Endodermal cell (in vitro differentiated cells): ENCODE data around the gene SUSD2. TPM values are rescaled to one million over a fixed set of nuclear protein-coding genes. Genes with fewer than 3 reads are reported as not detected.

Experiments used
- DNase-seq: peaks from one replicate; pipeline ENCODE4 v3.0.0-alpha.2; 2017
- H3K27ac ChIP-seq: 2 replicates; pipeline ENCODE4 v1.5.1; 2013; ENCODE audit warnings: mild to moderate bottlenecking, low read depth, low read length, moderate library complexity
- H3K27me3 ChIP-seq: 2 replicates; pipeline ENCODE4 v1.6.1; 2013; ENCODE audit warnings: mild to moderate bottlenecking, low read length, moderate library complexity; ENCODE audit not compliant: insufficient read depth, control insufficient read depth, poor library complexity, severe bottlenecking
- H3K36me3 ChIP-seq: 2 replicates; pipeline ENCODE4 v1.7.0; 2013; ENCODE audit warnings: mild to moderate bottlenecking, low read length, moderate library complexity; ENCODE audit not compliant: control insufficient read depth, insufficient read depth
- H3K4me1 ChIP-seq: one replicate; pipeline ENCODE4 v1.7.0; 2013; ENCODE audit warnings: low read length; ENCODE audit not compliant: control insufficient read depth, insufficient read depth
- H3K4me3 ChIP-seq: 2 replicates; pipeline ENCODE4 v1.5.1; 2013; ENCODE audit warnings: mild to moderate bottlenecking, low read length, moderate library complexity
- H3K9ac ChIP-seq: 2 replicates; pipeline ENCODE4 v1.6.1; 2013; ENCODE audit warnings: mild to moderate bottlenecking, low read length, moderate library complexity; ENCODE audit not compliant: poor library complexity, severe bottlenecking; ENCODE audit errors: extremely low read depth
- H3K9me3 ChIP-seq: 2 replicates; pipeline ENCODE4 v1.6.1; 2013; ENCODE audit warnings: mild to moderate bottlenecking, low read length, moderate library complexity; ENCODE audit not compliant: control insufficient read depth
- H3K27ac Mint-ChIP-seq: 2 replicates; pipeline ENCODE4 v1.8.0; 2020; ENCODE audit warnings: mixed read lengths
- H3K27me3 Mint-ChIP-seq: 2 replicates; pipeline ENCODE4 v1.8.0; 2021; ENCODE audit warnings: mild to moderate bottlenecking, mixed read lengths; ENCODE audit not compliant: insufficient read depth
- H3K36me3 Mint-ChIP-seq: 2 replicates; pipeline ENCODE4 v1.8.0; 2020; ENCODE audit warnings: low read depth, mixed read lengths
- H3K4me1 Mint-ChIP-seq: 2 replicates; pipeline ENCODE4 v1.8.0; 2020; ENCODE audit warnings: mixed read lengths
- H3K4me3 Mint-ChIP-seq: 2 replicates; pipeline ENCODE4 v1.8.0; 2020; ENCODE audit warnings: mild to moderate bottlenecking, moderate library complexity, mixed read lengths
- H3K9me3 Mint-ChIP-seq: 2 replicates; pipeline ENCODE4 v1.8.0; 2020; ENCODE audit warnings: mild to moderate bottlenecking, mixed read lengths
- WGBS, 2 experiments: methylation state at CpG; one replicate each; pipeline versions ENCODE4 v1.1.5 to v1.1.7; 2013; ENCODE audit warnings: missing lambda C conversion rate in 2 of 2, mixed read lengths in 1 of 2; ENCODE audit not compliant: insufficient coverage in 1 of 2, insufficient read length in 1 of 2; 5-methylcytosine and 5-hydroxymethylcytosine counted together
- total RNA-seq, 2 donors: library from RNA; stranded (reverse); fragmentation: NEBNext Ultra II Directional in 1 of 2; extraction: Animal tissue kit (Norgen Biotek cat#: 25700) in 1 of 2; gene quantifications; 2 replicates in 1 of 2; 3 replicates in 1 of 2; pipeline ENCODE4 v1.2.1, GENCODE V29; 2021
- TF ChIP-seq, protein P1 (sequence below): fragments of 200-600 bp; sonication (generic); conservative IDR thresholded peaks from 2 replicates; pipeline ENCODE4 v1.5.0; 2021; ENCODE audit warnings: antibody characterized with exemption, mild to moderate bottlenecking

SUSD2 gene
- total RNA-seq, 2 donors from 2014 or later, result 0.40 to 1.6 TPM

DNA sequence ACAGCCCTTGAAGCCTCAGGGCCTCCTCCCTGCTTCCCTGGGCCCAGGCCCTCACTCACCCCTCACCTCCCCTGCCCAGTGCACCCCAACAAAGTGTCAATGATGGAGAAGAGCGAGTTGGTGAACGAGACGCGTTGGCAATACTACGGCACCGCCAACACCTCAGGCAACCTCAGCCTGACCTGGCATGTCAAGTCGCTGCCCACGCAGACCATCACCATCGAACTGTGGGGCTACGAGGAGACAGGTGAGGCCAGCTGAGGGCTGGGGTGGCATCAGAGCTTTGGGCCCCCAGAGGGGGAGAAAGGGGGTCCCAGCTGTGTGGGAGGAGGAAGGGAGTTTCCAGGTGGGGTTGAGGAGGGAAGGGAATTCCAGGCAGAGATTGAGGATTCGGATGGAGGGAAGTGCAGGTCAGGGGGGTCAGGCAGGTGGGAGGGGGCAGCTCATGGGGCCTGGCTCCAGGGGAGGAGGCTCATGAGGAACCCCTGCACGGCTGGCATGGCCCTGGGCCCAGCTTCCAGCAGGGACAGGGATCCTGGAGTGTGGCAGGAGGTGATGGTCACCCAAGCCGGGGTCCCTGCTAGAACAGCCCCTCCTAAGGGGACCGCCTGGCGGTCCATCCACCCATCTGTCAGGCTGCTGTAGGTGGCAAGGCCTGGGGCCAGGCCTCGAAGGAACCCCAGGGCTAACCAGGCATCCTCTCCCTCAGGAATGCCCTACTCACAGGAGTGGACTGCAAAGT is 2.9 kb downstream of the SUSD2 start:
- H3K27ac ChIP-seq, result no peak overlapping the region
- TF ChIP-seq, protein P1, sequence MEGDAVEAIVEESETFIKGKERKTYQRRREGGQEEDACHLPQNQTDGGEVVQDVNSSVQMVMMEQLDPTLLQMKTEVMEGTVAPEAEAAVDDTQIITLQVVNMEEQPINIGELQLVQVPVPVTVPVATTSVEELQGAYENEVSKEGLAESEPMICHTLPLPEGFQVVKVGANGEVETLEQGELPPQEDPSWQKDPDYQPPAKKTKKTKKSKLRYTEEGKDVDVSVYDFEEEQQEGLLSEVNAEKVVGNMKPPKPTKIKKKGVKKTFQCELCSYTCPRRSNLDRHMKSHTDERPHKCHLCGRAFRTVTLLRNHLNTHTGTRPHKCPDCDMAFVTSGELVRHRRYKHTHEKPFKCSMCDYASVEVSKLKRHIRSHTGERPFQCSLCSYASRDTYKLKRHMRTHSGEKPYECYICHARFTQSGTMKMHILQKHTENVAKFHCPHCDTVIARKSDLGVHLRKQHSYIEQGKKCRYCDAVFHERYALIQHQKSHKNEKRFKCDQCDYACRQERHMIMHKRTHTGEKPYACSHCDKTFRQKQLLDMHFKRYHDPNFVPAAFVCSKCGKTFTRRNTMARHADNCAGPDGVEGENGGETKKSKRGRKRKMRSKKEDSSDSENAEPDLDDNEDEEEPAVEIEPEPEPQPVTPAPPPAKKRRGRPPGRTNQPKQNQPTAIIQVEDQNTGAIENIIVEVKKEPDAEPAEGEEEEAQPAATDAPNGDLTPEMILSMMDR, result no peak
- no peak overlapping the region for H3K4me3 Mint-ChIP-seq
- H3K36me3 ChIP-seq, result no peaks in the 10 kb centered on the region
- no peak overlapping the region for H3K4me3 ChIP-seq
- H3K27me3 Mint-ChIP-seq, result no peaks in the 10 kb centered on the region
- no peaks in the 10 kb centered on the region for H3K9me3 Mint-ChIP-seq
- H3K4me1 Mint-ChIP-seq, result no peaks in the 10 kb centered on the region
- no peaks in the 10 kb centered on the region for H3K27me3 ChIP-seq
- H3K9ac ChIP-seq, result no peak overlapping the region
- no peaks in the 10 kb centered on the region for H3K4me1 ChIP-seq
- DNase-seq, result no peak
- no peaks in the 10 kb centered on the region for H3K9me3 ChIP-seq
- no peak overlapping the region for H3K27ac Mint-ChIP-seq
- no peaks in the 10 kb centered on the region for H3K36me3 Mint-ChIP-seq
- 92 to 93% methylated on average over 6 to 16 of the region's 16 CpGs for WGBS, 2 experiments

DNA sequence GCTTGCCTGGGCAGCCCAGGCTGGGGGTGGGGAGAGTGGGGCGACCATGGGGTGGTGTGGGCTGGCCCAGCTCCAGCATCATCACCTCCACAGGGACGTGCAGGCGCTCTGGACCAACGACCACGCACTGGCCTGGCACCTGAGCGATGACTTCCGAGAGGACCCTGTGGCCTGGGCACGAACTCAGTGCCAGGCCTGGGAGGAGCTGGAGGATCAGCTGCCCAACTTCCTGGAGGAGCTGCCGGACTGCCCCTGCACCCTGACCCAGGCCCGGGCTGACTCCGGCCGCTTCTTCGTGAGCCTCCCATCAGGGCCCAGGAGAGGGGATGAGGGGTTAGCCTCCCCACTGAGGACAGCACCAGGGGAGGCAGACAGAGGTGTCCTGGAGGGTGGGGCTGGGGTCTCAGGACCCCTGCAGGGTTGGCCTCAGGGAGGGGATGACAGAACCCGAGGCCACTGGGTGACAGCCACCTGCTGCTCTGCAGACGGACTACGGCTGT is 3.8 kb downstream of the SUSD2 start:
- Mint-ChIP-seq H3K9me3 (no peaks in the 10 kb centered on the region), H3K27me3 (no peaks in the 10 kb centered on the region), H3K4me1 (no peaks in the 10 kb centered on the region), H3K4me3 (no peak overlapping the region), H3K36me3 (no peaks in the 10 kb centered on the region), H3K27ac (no peak overlapping the region)
- DNase-seq, result no peak
- no peak overlapping the region for H3K9ac ChIP-seq
- 89 to 93% methylated on average over 5 to 16 of the region's 16 CpGs for WGBS, 2 experiments
- H3K27ac ChIP-seq, result no peak overlapping the region
- H3K36me3 ChIP-seq, result no peaks in the 10 kb centered on the region
- H3K9me3 ChIP-seq, result no peaks in the 10 kb centered on the region
- TF ChIP-seq, protein P1, result no peak
- H3K4me3 ChIP-seq, result no peak overlapping the region
- H3K4me1 ChIP-seq, result no peaks in the 10 kb centered on the region
- no peaks in the 10 kb centered on the region for H3K27me3 ChIP-seq

DNA sequence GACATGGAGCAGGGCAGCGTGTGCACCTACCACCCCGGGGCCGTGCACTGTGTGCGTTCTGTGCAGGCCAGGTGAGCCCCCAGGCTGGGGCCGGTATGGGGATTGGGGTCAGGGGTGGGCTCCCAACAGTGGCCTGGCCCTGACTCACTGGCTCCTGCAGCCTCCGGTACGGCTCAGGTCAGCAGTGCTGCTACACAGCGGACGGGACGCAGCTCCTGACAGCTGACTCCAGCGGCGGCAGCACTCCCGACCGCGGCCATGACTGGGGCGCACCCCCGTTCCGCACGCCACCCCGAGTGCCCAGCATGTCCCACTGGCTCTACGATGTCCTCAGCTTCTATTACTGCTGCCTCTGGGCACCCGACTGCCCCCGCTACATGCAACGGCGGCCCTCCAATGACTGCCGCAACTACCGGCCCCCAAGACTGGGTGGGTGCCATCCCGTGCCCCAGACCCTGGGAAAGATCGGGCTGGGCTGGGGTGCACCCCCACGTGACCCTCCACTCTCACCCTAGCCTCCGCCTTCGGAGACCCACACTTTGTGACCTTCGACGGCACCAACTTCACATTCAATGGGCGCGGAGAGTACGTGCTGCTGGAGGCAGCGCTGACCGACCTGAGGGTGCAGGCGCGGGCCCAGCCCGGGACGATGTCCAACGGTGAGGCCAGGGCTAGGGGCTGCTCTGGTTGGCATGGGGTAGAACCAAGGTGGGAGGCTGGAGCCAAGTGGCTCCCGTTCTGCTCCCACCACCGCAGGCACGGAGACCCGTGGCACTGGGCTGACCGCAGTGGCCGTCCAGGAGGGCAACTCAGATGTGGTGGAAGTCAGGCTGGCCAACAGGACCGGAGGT is 4.4 kb downstream of the SUSD2 start:
- 91 to 92% methylated on average over 34 to 51 of the region's 51 CpGs for WGBS, 2 experiments
- DNase-seq, result no peak
- H3K27ac ChIP-seq, result no peak overlapping the region
- H3K36me3 ChIP-seq, result no peaks in the 10 kb centered on the region
- H3K4me1 ChIP-seq, result no peaks in the 10 kb centered on the region
- H3K27me3 ChIP-seq, result no peaks in the 10 kb centered on the region
- Mint-ChIP-seq H3K27ac (no peak overlapping the region), H3K36me3 (no peaks in the 10 kb centered on the region), H3K9me3 (no peaks in the 10 kb centered on the region), H3K4me1 (no peaks in the 10 kb centered on the region), H3K4me3 (no peak overlapping the region), H3K27me3 (no peaks in the 10 kb centered on the region)
- no peak overlapping the region for H3K9ac ChIP-seq
- no peaks in the 10 kb centered on the region for H3K9me3 ChIP-seq
- TF ChIP-seq, protein P1, result no peak
- no peak overlapping the region for H3K4me3 ChIP-seq
